Common myeloid progenitor, CD34-positive (primary cell): ENCODE measurements around the gene ADGRA1.

ENCODE experiments used
- CTCF ChIA-PET: fragments of 350-600 bp; sonication (Branson Sonifier 250); formaldehyde crosslinking; loops from one replicate; lab custom pipeline; 2021; ENCODE audit warnings: antibody characterized with exemption; lab: Charles Lee
- POLR2A ChIA-PET: fragments of 350-600 bp; sonication (Branson Sonifier 250); formaldehyde crosslinking; loops from one replicate; lab custom pipeline; 2021; ENCODE audit warnings: antibody characterized with exemption; lab: Charles Lee
- DNase-seq, 3 donors: peaks; one replicate each; pipeline versions ENCODE4 v3.0.0 to v3.0.0-alpha.2; 2013
- H3K27ac ChIP-seq, 2 experiments: 1 replicate in 1 of 2; 2 replicates in 1 of 2; pipeline ENCODE4 v1.7.0; 2013; ENCODE audit warnings: inconsistent platforms in 2 of 2, low read length in 2 of 2, mild to moderate bottlenecking in 2 of 2, low read depth in 1 of 2, moderate library complexity in 1 of 2; ENCODE audit not compliant: severe bottlenecking in 2 of 2, insufficient read depth in 1 of 2, poor library complexity in 1 of 2
- H3K27me3 ChIP-seq, 5 experiments: replicated peaks in 2 of 5; 1 replicate in 3 of 5; 2 replicates in 2 of 5; pipeline versions ENCODE4 v1.6.1 to v1.7.0; 2013; ENCODE audit warnings: low read length in 4 of 5, mild to moderate bottlenecking in 2 of 5, moderate library complexity in 2 of 5, inconsistent platforms in 1 of 5; ENCODE audit not compliant: insufficient read depth in 5 of 5, control insufficient read depth in 4 of 5
- H3K36me3 ChIP-seq, 4 experiments: 1 replicate in 2 of 4; 2 replicates in 2 of 4; pipeline versions ENCODE4 v1.6.1 to v1.7.0; 2013; ENCODE audit warnings: low read length in 3 of 4, control low read depth in 1 of 4, mild to moderate bottlenecking in 1 of 4; ENCODE audit not compliant: control insufficient read depth in 4 of 4, insufficient read depth in 4 of 4
- H3K4me1 ChIP-seq, 4 experiments: 1 replicate in 3 of 4; 2 replicates in 1 of 4; pipeline versions ENCODE4 v1.6.1 to v1.7.1; 2013; ENCODE audit warnings: low read length in 3 of 4, mild to moderate bottlenecking in 3 of 4, control low read depth in 1 of 4, inconsistent platforms in 1 of 4, moderate library complexity in 1 of 4; ENCODE audit not compliant: control insufficient read depth in 4 of 4, insufficient read depth in 4 of 4; ENCODE audit errors: control extremely low read depth in 1 of 4
- H3K4me3 ChIP-seq, 7 experiments: 1 replicate in 4 of 7; 2 replicates in 3 of 7; pipeline versions ENCODE4 v1.5.1 to v1.7.0; 2013; ENCODE audit warnings: mild to moderate bottlenecking in 7 of 7, low read length in 6 of 7, moderate library complexity in 6 of 7, inconsistent platforms in 2 of 7, low read depth in 2 of 7, control low read depth in 1 of 7; ENCODE audit not compliant: insufficient read depth in 4 of 7, control insufficient read depth in 1 of 7; ENCODE audit errors: extremely low read depth in 1 of 7
- H3K9me3 ChIP-seq, 5 experiments: 1 replicate in 4 of 5; 2 replicates in 1 of 5; pipeline versions ENCODE4 v1.6.1 to v1.7.1; 2013; ENCODE audit warnings: low read length in 4 of 5, mild to moderate bottlenecking in 2 of 5, inconsistent platforms in 1 of 5, low read depth in 1 of 5, moderate library complexity in 1 of 5; ENCODE audit not compliant: control insufficient read depth in 4 of 5, insufficient read depth in 2 of 5; ENCODE audit errors: control extremely low read depth in 1 of 5
- WGBS: methylation state at CpG from one replicate; pipeline ENCODE4 v1.1.5; 2013; ENCODE audit not compliant: insufficient coverage; 5-methylcytosine and 5-hydroxymethylcytosine counted together

The ADGRA1 gene

DNA sequence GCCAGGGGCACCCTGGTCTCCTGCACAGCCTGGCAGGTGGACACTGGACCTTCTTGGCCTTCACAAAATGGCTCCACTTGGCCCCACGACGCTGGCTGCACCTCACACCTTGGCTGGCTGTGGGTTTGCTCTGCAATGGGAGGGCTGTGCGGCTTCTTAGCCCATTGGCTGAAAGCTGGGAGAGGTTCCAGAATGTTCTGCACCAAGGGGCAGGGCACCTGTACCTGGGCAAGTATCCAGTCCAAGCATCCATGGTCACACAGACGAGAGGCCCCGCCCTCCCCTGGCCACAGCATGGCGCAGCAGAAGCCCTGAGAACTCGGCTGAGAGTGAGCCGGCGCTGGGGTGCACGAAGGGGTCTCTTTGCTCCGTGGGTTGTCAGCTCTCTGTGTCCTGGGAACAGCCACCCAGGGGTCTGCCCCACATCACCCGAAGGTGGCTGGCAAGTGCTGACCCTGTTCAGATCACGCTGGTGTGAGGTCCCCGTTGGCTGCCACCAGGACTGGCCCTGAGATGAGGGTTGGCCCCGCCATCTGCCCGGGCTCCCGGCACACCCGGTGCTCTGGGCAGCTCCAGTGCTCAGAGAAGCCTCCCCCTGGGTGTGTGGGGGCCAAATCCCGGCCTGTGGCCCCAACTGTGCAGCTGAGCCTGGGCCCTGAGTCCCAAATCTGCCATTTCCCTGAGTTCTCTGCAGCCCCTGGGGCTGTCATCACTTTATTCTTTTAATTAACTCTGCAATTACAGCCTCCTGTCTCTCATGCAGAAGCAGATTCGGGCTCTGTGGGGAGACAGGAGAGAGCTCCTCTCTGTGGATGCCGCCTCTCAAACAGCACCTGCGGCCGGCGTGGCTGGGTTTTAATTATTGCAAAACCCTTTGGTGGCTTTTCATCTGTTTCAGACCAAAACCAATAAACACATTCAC, 19.4 kb upstream of the ADGRA1 start:
- Histone ChIP-seq H3K27ac (no peak overlapping the region), H3K36me3 (no peaks in the 10 kb centered on the region), H3K9me3 (no peaks in the 10 kb centered on the region), H3K4me1 (no peaks in the 10 kb centered on the region), H3K4me3 (no peak overlapping the region), H3K27me3 (peaks cover 0 to 15% (median 0%) of the 10 kb centered on the region in 5 experiments)
- ChIA-PET CTCF (no interaction called here), POLR2A (no interaction called here)
- no peak for DNase-seq
- 96% methylated on average over 24 of the region's 24 CpGs for WGBS

GRCh38 chr10:133069033-133069525, 18.6 kb upstream of the ADGRA1 start:
- H3K9me3 ChIP-seq, result peaks cover 0 to under 1% (median 0%) of the 10 kb centered on the region in 5 experiments
- H3K27me3 ChIP-seq, result peaks cover 0 to 19% (median 0%) of the 10 kb centered on the region in 5 experiments
- no peak for DNase-seq
- H3K4me3 ChIP-seq, result no peak overlapping the region
- ChIA-PET CTCF (no interaction called here), POLR2A (no interaction called here)
- H3K4me1 ChIP-seq, result no peaks in the 10 kb centered on the region
- no peaks in the 10 kb centered on the region for H3K36me3 ChIP-seq
- H3K27ac ChIP-seq, result no peak overlapping the region
- WGBS, result 86% methylated on average over 13 of the region's 23 CpGs

DNA sequence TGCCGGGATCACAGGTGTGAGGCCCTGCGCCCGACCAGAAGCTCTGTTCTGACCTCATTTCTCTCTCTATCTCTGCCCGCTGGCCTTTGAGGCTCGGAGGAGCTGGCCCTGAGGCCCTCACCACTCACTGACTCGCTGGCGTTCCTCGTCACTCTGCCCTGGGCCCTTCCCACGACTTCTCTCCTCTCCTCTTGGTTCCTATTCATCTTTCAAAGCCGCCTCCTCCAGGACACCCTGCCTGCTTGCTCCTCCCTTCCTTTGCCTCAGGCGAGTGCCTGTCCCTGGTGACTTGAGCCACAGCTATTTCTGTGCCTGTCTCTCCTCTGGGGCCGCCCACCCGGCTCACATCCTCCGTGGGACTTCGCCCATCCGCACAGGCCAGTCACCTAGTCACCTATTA, 17.3 kb upstream of the ADGRA1 start:
- POLR2A ChIA-PET, result no interaction called here
- WGBS, result 89% methylated on average over 16 of the region's 16 CpGs
- Histone ChIP-seq H3K4me1 (no peaks in the 10 kb centered on the region), H3K27ac (no peak overlapping the region), H3K9me3 (peaks cover 0 to 11% (median 0%) of the 10 kb centered on the region in 5 experiments), H3K36me3 (no peaks in the 10 kb centered on the region), H3K27me3 (peaks cover 0 to 15% (median 0%) of the 10 kb centered on the region in 5 experiments), H3K4me3 (no peak overlapping the region)
- CTCF ChIA-PET, result interaction anchor here (0.7 kb wide), 1 partner anchor 15 kb away, joined by 4 read pairs; no protein-coding TSS in a partner anchor
- DNase-seq, result no peak

GRCh38 chr10:133070810-133071209, 16.9 kb upstream of the ADGRA1 start:
- Histone ChIP-seq H3K36me3 (no peaks in the 10 kb centered on the region), H3K4me1 (no peaks in the 10 kb centered on the region), H3K27ac (no peak overlapping the region), H3K27me3 (peaks cover 0 to 15% (median 0%) of the 10 kb centered on the region in 5 experiments), H3K4me3 (no peak overlapping the region), H3K9me3 (peaks cover 0 to 11% (median 0%) of the 10 kb centered on the region in 5 experiments)
- 92% methylated on average over 16 of the region's 21 CpGs for WGBS
- ChIA-PET CTCF (no interaction called here), POLR2A (no interaction called here)
- no peak for DNase-seq

DNA sequence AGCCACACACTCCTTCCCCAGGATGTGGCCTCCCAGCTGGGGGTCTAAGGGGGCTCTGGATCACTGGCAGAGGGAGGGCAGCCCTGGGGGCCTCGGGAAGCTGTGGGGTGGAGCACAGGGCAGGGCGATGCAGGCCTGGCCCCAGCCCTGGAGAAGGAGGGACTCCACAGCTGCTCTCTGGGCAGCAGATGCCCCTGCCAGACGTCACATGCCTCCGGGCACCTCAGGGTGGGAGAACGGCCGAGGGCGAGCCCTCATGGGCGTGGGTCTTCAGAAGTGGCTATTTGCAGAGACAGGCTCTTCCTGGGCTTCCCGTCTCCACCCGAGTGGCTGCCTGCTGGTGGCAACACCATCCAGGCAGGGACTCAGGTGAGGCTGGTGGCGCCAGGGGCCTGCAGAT, 16.0 kb upstream of the ADGRA1 start:
- H3K4me1 ChIP-seq, result no peaks in the 10 kb centered on the region
- DNase-seq, result no peak
- H3K4me3 ChIP-seq, result no peak overlapping the region
- peaks cover 0 to 11% (median 0%) of the 10 kb centered on the region in 5 experiments for H3K9me3 ChIP-seq
- ChIA-PET POLR2A (no interaction called here), CTCF (no interaction called here)
- H3K27ac ChIP-seq, result no peak overlapping the region
- WGBS, result 87% methylated on average over 9 of the region's 11 CpGs
- no peaks in the 10 kb centered on the region for H3K36me3 ChIP-seq
- H3K27me3 ChIP-seq, result peaks cover 0 to 24% (median 0%) of the 10 kb centered on the region in 5 experiments

DNA sequence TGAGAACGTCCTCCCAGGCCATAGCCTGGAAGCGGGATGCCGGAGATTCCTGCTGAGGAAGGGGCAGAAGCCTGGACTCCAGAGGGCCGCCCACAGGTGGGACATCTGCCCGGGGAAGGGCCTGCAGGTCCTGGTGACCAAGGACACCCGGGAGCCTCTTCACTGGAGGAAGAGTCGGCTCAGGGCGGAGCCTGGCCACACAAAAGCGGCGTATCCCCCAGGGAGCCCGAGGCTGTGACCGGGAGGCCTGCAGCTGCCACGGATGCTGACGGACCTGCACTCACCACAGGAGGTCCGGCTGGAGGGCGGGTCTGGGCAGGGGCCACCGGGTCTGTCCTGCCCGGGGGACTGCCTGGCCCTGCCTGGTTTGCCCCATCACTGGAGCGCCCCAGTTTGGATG, 15.5 kb upstream of the ADGRA1 start:
- H3K36me3 ChIP-seq, result no peaks in the 10 kb centered on the region
- H3K4me3 ChIP-seq, result no peak overlapping the region
- CTCF ChIA-PET, result no interaction called here
- 92% methylated on average over 19 of the region's 19 CpGs for WGBS
- H3K9me3 ChIP-seq, result peaks cover 0 to 11% (median 0%) of the 10 kb centered on the region in 5 experiments
- no peak overlapping the region for H3K27ac ChIP-seq
- DNase-seq, result no peak
- peaks cover 0 to 28% (median 0%) of the 10 kb centered on the region in 5 experiments for H3K27me3 ChIP-seq
- no peaks in the 10 kb centered on the region for H3K4me1 ChIP-seq
- POLR2A ChIA-PET, result no interaction called here
